Measurements from ENCODE around the gene C1orf198. TPM values are rescaled to one million over a fixed set of nuclear protein-coding genes. Genes with fewer than 3 reads are reported as not detected.

Gene C1orf198
- total RNA-seq, 1 experiment from 2014 or later: 22.9 TPM

DNA sequence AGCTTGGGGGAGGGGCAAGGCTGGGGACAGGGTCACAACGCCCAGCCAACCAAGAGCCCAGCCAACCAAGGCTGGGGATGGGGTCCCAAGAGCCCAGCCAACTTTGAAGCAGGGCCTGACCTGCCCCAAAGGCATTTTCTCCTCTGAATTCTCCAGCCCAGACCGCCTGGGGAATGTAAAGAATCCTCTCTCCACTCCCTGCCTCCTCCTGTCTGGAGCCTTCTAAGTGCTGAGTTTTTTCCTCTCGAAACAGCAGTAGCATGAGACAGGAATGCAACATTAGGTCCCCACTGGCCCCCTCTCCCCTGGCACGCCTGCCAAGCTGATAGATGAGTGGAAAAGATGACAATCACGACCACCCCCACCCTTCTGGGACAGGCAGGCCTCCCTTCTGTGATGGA is 17.0 kb downstream of the C1orf198 start:
- intact Hi-C loops (cut with micrococcal nuclease): no loop called here
- TF ChIP-seq TCF7L2 (IDR thresholded peaks at IDR 0.05; ENCODE audit: borderline replicate concordance, extremely low read depth, insufficient read depth, insufficient read length) (no peak), SIN3A (IDR thresholded peaks at IDR 0.05; ENCODE audit: low read depth) (no peak), YY1 (IDR thresholded peaks at IDR 0.05; ENCODE audit: extremely low read depth, insufficient replicate concordance, low read depth, low read length) (no peak), FOSL1 (IDR thresholded peaks at IDR 0.05; ENCODE audit: low read depth) (no peak), POLR2AphosphoS5 (IDR thresholded peaks at IDR 0.05; ENCODE audit: low read depth, low read length) (no peak), EGR1 (IDR thresholded peaks at IDR 0.05; ENCODE audit: low read depth) (no peak), CBX3 (IDR thresholded peaks at IDR 0.05; ENCODE audit: low read depth) (no peak), POLR2A (IDR thresholded peaks at IDR 0.05; ENCODE audit: borderline replicate concordance, extremely low read depth, insufficient read depth, insufficient read length) (no peak), SP1 (IDR thresholded peaks at IDR 0.05; ENCODE audit: low read depth) (no peak), CEBPB (IDR thresholded peaks at IDR 0.05; ENCODE audit: low read depth) (no peak), JUND (IDR thresholded peaks at IDR 0.05) (no peak), ZFX (IDR thresholded peaks at IDR 0.05) (no peak)
- TF ChIP-seq, protein P1, sequence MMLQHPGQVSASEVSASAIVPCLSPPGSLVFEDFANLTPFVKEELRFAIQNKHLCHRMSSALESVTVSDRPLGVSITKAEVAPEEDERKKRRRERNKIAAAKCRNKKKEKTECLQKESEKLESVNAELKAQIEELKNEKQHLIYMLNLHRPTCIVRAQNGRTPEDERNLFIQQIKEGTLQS (IDR thresholded peaks at IDR 0.05): no peak
- TF ChIP-seq, protein P2, sequence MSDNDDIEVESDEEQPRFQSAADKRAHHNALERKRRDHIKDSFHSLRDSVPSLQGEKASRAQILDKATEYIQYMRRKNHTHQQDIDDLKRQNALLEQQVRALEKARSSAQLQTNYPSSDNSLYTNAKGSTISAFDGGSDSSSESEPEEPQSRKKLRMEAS (IDR thresholded peaks at IDR 0.05): no peak
- TF ChIP-seq, protein P3, sequence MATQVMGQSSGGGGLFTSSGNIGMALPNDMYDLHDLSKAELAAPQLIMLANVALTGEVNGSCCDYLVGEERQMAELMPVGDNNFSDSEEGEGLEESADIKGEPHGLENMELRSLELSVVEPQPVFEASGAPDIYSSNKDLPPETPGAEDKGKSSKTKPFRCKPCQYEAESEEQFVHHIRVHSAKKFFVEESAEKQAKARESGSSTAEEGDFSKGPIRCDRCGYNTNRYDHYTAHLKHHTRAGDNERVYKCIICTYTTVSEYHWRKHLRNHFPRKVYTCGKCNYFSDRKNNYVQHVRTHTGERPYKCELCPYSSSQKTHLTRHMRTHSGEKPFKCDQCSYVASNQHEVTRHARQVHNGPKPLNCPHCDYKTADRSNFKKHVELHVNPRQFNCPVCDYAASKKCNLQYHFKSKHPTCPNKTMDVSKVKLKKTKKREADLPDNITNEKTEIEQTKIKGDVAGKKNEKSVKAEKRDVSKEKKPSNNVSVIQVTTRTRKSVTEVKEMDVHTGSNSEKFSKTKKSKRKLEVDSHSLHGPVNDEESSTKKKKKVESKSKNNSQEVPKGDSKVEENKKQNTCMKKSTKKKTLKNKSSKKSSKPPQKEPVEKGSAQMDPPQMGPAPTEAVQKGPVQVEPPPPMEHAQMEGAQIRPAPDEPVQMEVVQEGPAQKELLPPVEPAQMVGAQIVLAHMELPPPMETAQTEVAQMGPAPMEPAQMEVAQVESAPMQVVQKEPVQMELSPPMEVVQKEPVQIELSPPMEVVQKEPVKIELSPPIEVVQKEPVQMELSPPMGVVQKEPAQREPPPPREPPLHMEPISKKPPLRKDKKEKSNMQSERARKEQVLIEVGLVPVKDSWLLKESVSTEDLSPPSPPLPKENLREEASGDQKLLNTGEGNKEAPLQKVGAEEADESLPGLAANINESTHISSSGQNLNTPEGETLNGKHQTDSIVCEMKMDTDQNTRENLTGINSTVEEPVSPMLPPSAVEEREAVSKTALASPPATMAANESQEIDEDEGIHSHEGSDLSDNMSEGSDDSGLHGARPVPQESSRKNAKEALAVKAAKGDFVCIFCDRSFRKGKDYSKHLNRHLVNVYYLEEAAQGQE (IDR thresholded peaks at IDR 0.05; ENCODE audit: low read depth): no peak
- DNase-seq (ENCODE audit: low read depth, low spot score): no peak
- Histone ChIP-seq H2AFZ (ENCODE audit: low read depth, low read length, poor library complexity, severe bottlenecking) (no peak overlapping the region), H3K9me3 (ENCODE audit: control insufficient read depth in 1 of 2, insufficient read depth in 1 of 2, low read depth in 1 of 2, low read length in 2 of 2) (no peaks in the 10 kb centered on the region), H3K4me3 (replicated peaks in 1 of 2; ENCODE audit: low read depth in 1 of 2, low read length in 2 of 2) (no peak overlapping the region), H3K9ac (ENCODE audit: low read length) (no peak overlapping the region), H3K4me2 (ENCODE audit: low read length) (no peak overlapping the region), H3K79me2 (ENCODE audit: insufficient read depth, low read length) (no peaks in the 10 kb centered on the region; the same call in 1 of the 2 replicates), H3K27ac (ENCODE audit: low read depth, low read length) (no peak overlapping the region), H4K20me1 (ENCODE audit: insufficient read depth) (no peaks in the 10 kb centered on the region), H3K27me3 (ENCODE audit: insufficient read depth, low read length) (no peaks in the 10 kb centered on the region), H3K9me2 (ENCODE audit: insufficient read depth) (no peaks in the 10 kb centered on the region), H3K4me1 (ENCODE audit: control insufficient read depth in 1 of 2, insufficient read depth in 2 of 2, low read length in 2 of 2) (peaks cover 33 to 36% of the 10 kb centered on the region in 2 experiments), H3K36me3 (ENCODE audit: control insufficient read depth in 1 of 2, insufficient read depth in 2 of 2, low read length in 2 of 2) (no peaks in the 10 kb centered on the region; a peak in 2 of 4 replicates)
- ChIA-PET RAD21 (ENCODE audit: low non-redundant PET in 1 of 2, low total read pairs in 2 of 2, uncharacterized antibody in 2 of 2, unreplicated experiment in 2 of 2) (no interaction called here), CTCF (no interaction called here), POLR2A (no interaction called here)
- ATAC-seq: no peak
- no TSS peak for BruUV-seq (replicated peaks)

Measured in HCT116 (cell line).